GM06990 (cell line): Measurements from ENCODE around the gene ADAM15.

Experiments used
- DNase-seq: peaks from one replicate; pipeline ENCODE4 v3.0.0-alpha.2; 2011; ENCODE audit not compliant: insufficient read length; ENCODE audit errors: extremely low read depth
- H3K27me3 ChIP-seq: replicated peaks from 2 replicates; pipeline ENCODE4 v1.6.0; 2011; ENCODE audit warnings: low read length; ENCODE audit not compliant: control insufficient read depth, insufficient read depth
- H3K36me3 ChIP-seq: 2 replicates; pipeline ENCODE4 v1.5.1; 2011; ENCODE audit warnings: low read length; ENCODE audit not compliant: control insufficient read depth, insufficient read depth
- H3K4me3 ChIP-seq: replicated peaks from 2 replicates; pipeline ENCODE4 v1.5.1; 2011; ENCODE audit warnings: low read depth, mild to moderate bottlenecking, control low read depth, low read length
- CTCF ChIP-seq: IDR thresholded peaks from 2 replicates; pipeline ENCODE4 v1.5.1; 2011; ENCODE audit warnings: low read length, control low read depth, mild to moderate bottlenecking, inconsistent platforms; ENCODE audit not compliant: insufficient read depth, poor library complexity, severe bottlenecking

The ADAM15 gene

DNA sequence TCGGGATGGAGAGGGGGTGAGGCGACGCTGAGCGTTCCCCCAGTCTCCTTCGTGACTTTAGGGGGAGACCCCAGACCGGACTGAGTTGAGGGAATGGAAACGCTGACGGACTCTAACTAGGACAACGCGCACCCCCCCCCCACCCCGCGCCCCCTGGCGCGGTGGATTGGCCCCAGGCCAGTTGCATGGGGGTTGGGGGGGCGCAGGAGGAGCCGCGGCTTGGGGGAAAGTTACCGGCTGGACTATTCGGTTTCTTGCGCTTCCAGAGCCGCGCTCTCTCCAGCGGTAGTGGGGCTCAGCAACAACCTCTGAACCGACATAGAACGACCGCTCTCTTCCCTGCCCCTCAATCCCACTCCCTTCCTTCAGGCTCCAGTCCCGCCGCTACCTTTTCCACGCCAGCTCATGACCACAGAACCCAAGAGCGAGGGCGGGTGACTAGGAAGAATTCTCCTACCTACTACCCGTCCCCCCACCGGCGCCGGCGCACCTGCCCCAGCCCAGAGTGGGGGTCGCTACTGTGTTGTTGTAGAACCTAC lies 47.8 kb upstream of the ADAM15 start:
- no peaks in the 10 kb centered on the region for H3K27me3 ChIP-seq
- no peaks in the 10 kb centered on the region; the same call in 1 of the 2 replicates for H3K36me3 ChIP-seq
- peak overlapping the region; percentile 96 for H3K4me3 ChIP-seq
- peak; percentile 40 for DNase-seq
- no peak for TF ChIP-seq CTCF

- DNase-seq: peak; percentile 55
- no peaks in the 10 kb centered on the region for H3K27me3 ChIP-seq
- TF ChIP-seq CTCF: no peak
- H3K36me3 ChIP-seq: no peaks in the 10 kb centered on the region; the same call in 1 of the 2 replicates
- peak overlapping the region; percentile 96 for H3K4me3 ChIP-seq
Measured at GRCh38 chr1:155003766-155004351, 47.3 kb upstream of the ADAM15 start.

- no peak for TF ChIP-seq CTCF
- no peak for DNase-seq
- no peaks in the 10 kb centered on the region; the same call in 1 of the 2 replicates for H3K36me3 ChIP-seq
Measured at GRCh38 chr1:155004352-155005075, 46.6 kb upstream of the ADAM15 start.

DNA sequence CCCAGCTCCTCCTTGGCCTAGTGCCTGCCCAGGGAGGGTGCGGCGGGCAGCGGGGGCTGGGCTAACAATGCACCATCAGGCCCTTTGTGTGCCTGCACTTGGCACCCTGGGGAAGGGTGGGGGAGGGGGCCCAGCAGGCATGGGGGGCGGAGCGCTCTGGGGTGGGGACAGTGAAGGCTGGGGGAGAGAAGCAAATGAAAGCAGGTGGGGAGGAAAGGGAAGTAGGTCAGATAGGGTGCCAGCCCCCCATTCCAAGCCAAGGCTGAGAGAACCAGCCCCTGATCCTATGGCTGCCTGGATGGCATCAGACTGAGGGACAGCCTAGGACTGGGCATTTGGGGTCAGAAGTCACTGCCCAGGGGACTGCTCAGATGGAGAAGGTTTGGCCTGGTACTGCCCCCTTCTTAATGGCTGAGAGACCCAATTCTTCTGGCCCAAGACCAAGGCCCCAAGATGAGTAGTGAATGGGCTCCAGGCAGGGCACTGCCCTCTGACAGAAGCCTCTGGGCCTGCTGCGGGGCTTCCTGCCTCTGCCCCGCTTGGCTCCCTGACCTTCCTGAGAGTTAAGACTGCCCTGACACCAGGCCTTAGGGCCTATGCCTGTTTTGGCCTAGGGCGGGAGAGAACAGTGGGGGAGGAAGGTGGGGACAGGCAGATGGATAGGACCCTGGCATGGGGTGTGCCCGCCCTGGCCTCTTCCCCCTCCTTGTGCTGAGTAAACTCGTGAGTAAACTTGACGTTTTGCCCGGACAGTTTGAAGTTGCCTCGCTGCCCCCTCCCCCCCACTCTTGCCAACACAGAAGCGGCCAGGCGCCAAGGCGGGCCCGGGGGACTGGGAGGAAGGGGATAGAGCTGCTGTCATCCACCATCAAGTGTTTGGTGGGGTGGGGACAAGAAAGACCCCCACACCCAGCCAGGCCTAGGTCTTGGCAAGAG lies 45.8 kb upstream of the ADAM15 start:
- no peak for TF ChIP-seq CTCF
- Histone ChIP-seq H3K4me3 (peak overlapping the region; percentile 96), H3K36me3 (no peaks in the 10 kb centered on the region; the same call in 1 of the 2 replicates), H3K27me3 (no peaks in the 10 kb centered on the region)
- DNase-seq: no peak

More at GRCh38 chr1:155004352-155005075, 46.6 kb upstream of the ADAM15 start:
- no peaks in the 10 kb centered on the region for H3K27me3 ChIP-seq
- peak overlapping the region; percentile 96 for H3K4me3 ChIP-seq

GRCh38 chr1:155006601-155007101 lies 44.5 kb upstream of the ADAM15 start:
- Histone ChIP-seq H3K27me3 (no peaks in the 10 kb centered on the region), H3K36me3 (peaks cover 5% of the 10 kb centered on the region; the same call in 1 of the 2 replicates), H3K4me3 (no peak overlapping the region)
- TF ChIP-seq CTCF: no peak
- no peak for DNase-seq
